Measurements from ENCODE around the gene GABRB2.

The GABRB2 gene

DNA sequence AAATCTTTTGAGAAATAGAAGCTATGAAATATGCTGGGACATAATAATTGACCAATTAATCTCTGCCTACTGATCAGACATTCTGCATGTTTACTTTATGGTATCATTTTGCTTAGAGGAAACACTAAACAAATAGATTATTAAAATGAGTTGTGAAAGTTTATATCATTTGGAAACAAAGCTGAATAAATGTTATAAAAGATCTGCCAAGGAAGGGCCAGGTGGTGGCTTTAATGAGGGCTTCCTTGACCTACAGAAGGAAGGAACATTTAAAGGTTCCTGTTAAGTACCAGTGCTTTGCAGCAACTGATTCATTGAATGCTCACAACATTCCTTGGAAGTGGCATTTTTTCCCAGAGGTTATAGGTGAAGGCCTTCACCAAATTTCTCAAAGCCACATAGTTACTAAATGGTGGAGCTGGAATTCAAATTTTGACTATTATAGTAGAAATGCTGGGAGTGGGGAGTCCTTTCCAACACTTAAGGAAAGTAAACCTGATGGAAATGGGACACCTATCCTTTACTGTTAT is 250.7 kb downstream of the GABRB2 start:
- no peaks in the 10 kb centered on the region for H3K27me3 ChIP-seq (ENCODE audit: insufficient read depth, poor library complexity, severe bottlenecking)
- DNase-seq (ENCODE audit: low read depth in 1 of 2, low spot score in 1 of 2) = no peak
- no peak for TF ChIP-seq REST (IDR thresholded peaks at IDR 0.05; ENCODE audit: insufficient replicate concordance, low read depth)
- no peak for TF ChIP-seq CTCF (IDR thresholded peaks at IDR 0.05; ENCODE audit: insufficient read depth, low read length)
- TF ChIP-seq POLR2AphosphoS5 (IDR thresholded peaks at IDR 0.05; ENCODE audit: low read depth) = no peak
- no peak for TF ChIP-seq GABPA (IDR thresholded peaks at IDR 0.05; ENCODE audit: low read depth)
- TF ChIP-seq SPI1 (IDR thresholded peaks at IDR 0.05; ENCODE audit: borderline replicate concordance, low read depth) = no peak
- no peak overlapping the region for H3K4me3 ChIP-seq (replicated peaks; ENCODE audit: insufficient read depth, low read length)
- H3K27ac ChIP-seq (replicated peaks) = no peak overlapping the region

DNA sequence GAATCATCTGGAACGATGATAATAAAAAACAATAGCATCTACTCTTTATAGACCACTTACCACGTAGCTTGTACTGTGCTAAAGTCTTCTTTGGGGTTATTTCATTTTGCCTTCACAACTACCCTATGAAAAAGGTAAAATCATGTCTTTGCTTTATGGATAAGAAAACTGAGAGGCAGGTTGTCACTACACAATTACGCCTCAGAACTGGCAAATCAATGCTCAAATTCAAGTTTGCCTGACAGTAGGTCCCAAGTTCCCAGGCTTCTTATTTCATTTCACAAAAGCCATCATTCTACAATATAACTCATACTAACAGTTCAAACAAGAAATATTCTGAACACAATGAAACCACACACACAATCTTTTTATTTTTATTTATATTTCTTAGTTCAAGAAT is 258.5 kb downstream of the GABRB2 start:
- DNase-seq (ENCODE audit: low read depth in 1 of 2, low spot score in 1 of 2) = no peak
- no peak for TF ChIP-seq GABPA (IDR thresholded peaks at IDR 0.05; ENCODE audit: low read depth)
- TF ChIP-seq SPI1 (IDR thresholded peaks at IDR 0.05; ENCODE audit: borderline replicate concordance, low read depth) = no peak
- TF ChIP-seq POLR2AphosphoS5 (IDR thresholded peaks at IDR 0.05; ENCODE audit: low read depth) = no peak
- no peak for TF ChIP-seq REST (IDR thresholded peaks at IDR 0.05; ENCODE audit: insufficient replicate concordance, low read depth)
- TF ChIP-seq CTCF (IDR thresholded peaks at IDR 0.05; ENCODE audit: insufficient read depth, low read length) = no peak
- Histone ChIP-seq H3K27me3 (ENCODE audit: insufficient read depth, poor library complexity, severe bottlenecking) (no peaks in the 10 kb centered on the region), H3K27ac (replicated peaks) (no peak overlapping the region), H3K4me3 (replicated peaks; ENCODE audit: insufficient read depth, low read length) (no peak overlapping the region)

DNA sequence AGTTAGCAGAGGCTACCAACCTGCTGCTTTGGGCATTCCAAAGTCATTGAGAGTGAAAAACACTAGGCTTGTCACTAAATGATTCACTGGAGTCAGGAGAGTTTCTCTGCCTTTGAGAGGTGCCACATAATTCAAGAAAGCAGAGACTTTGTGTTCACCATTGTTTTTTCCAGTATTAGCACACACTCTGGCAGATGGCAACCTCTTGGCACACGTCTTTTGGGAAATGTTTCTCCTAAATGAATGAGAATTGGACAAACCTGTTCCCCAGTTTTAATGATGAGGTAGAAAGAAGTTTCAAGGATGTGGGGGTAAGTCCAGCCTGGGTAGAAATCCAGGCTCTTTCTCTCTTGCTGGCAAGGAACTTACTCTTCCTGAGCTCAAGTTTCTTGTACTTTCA is 259.1 kb downstream of the GABRB2 start:
- Histone ChIP-seq H3K27me3 (ENCODE audit: insufficient read depth, poor library complexity, severe bottlenecking) (no peaks in the 10 kb centered on the region), H3K27ac (replicated peaks) (no peak overlapping the region), H3K4me3 (replicated peaks; ENCODE audit: insufficient read depth, low read length) (no peak overlapping the region)
- TF ChIP-seq CTCF (IDR thresholded peaks at IDR 0.05; ENCODE audit: insufficient read depth, low read length) = no peak
- TF ChIP-seq GABPA (IDR thresholded peaks at IDR 0.05; ENCODE audit: low read depth) = no peak
- TF ChIP-seq REST (IDR thresholded peaks at IDR 0.05; ENCODE audit: insufficient replicate concordance, low read depth) = no peak
- no peak for TF ChIP-seq SPI1 (IDR thresholded peaks at IDR 0.05; ENCODE audit: borderline replicate concordance, low read depth)
- no peak for TF ChIP-seq POLR2AphosphoS5 (IDR thresholded peaks at IDR 0.05; ENCODE audit: low read depth)
- no peak for DNase-seq (ENCODE audit: low read depth in 1 of 2, low spot score in 1 of 2)
